ENCODE data around the gene DUSP18. TPM values are rescaled to one million over a fixed set of nuclear protein-coding genes. Genes with fewer than 3 reads are reported as not detected.

DUSP18 gene
- total and polyA plus RNA-seq, 2 of the 13 experiments (the other 11 are each of a cell fraction or from before 2014, with no cell fraction given) = 1.4 to 2.3 TPM

DNA sequence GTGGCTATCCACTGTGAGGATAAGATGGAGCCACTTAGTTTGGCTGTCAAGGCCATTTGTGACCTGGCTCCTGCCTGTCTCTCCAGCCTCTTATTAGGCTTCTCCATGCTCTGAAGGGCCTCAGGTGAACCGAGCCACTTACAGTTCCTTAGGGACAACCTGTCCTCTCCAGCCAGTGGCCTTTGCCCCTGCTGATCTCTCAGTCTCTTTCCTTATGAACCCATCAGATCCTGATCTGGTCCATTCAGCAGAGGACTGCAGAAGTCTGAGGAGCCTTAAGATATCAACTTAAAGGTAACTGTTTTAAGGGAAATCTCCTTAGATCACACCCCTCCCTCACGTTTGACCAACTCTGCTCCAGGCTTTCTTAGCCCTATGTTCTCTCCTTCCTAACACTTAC lies 2.4 kb downstream of the DUSP18 start (continued):
- TF ChIP-seq ZMYM2 (CRISPR knock-in tag; IDR thresholded peaks at IDR 0.05) = no peak

DNA sequence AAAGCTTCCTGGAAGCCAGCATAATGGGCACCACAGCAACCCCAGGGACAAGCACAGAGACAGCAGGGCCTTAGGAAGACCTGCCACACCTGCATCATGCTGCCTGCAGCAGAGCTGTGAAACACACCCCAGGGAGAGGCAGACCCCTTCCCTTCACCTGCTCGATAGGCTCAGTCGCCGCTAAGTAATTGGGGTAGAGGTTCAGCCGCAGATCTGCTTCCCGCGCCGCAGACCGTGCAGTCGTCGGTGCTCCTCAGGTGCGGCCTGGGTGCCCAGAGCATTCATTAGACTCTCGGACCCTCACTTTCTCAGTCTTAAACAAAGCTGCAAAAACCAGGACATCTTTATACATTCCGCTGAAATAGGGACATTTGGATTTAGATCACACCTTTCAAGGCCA lies 2.9 kb downstream of the DUSP18 start:
- Histone ChIP-seq H2AFZ (ENCODE audit: low read length) (no peak overlapping the region), H3K4me3 (replicated peaks in 1 of 3; ENCODE audit: insufficient read depth in 1 of 3, low read depth in 2 of 3, low read length in 3 of 3) (no peak overlapping the region), H3K4me1 (ENCODE audit: insufficient read depth, low read length) (peaks cover 18% of the 10 kb centered on the region), H3K9me3 (ENCODE audit: low read length) (no peaks in the 10 kb centered on the region), H3K27ac (ENCODE audit: extremely low read length, insufficient read depth, low read length) (no peak overlapping the region), H3K9ac (ENCODE audit: insufficient read depth, low read depth, low read length) (no peak overlapping the region), H4K20me1 (ENCODE audit: insufficient read depth, low read length) (no peaks in the 10 kb centered on the region), H3K27me3 (ENCODE audit: control insufficient read depth in 1 of 2, insufficient read depth in 2 of 2, low read length in 2 of 2) (peaks cover 3 to 14% of the 10 kb centered on the region in 2 experiments; a peak in 3 of 5 replicates), H3K36me3 (replicated peaks in 1 of 2; ENCODE audit: control insufficient read depth in 1 of 2, insufficient read depth in 2 of 2, low read length in 2 of 2) (no peaks in the 10 kb centered on the region), H3K79me2 (ENCODE audit: insufficient read depth, low read length) (no peaks in the 10 kb centered on the region), H3K4me2 (ENCODE audit: low read depth, low read length) (no peak overlapping the region)
- intact Hi-C loops (cut with micrococcal nuclease; ENCODE audit: unreplicated experiment) = no loop called here
- DNase-seq (ENCODE audit: low spot score) (no peak), ATAC-seq (no peak), FAIRE-seq (no peak)
- CTCF ChIA-PET (ENCODE audit: low intra/inter-chr PET ratio, low total read pairs) = no interaction called here
- no TSS peak for BruUV-seq (replicated peaks)
- POLR2A ChIA-PET = no interaction called here
- in situ Hi-C loops (cut with HindIII; ENCODE audit: extremely low pct_ligation_motif_present, low pct_unique_long_range_greater_than_20kb) = no loop called here
- 88% methylated on average over 10 of the region's 13 CpGs for WGBS (ENCODE audit: low lambda C conversion rate)
- TF ChIP-seq ZFP90 (CRISPR knock-in tag; IDR thresholded peaks at IDR 0.05; ENCODE audit: borderline replicate concordance) (no peak), ZFP41 (CRISPR knock-in tag; IDR thresholded peaks at IDR 0.05; ENCODE audit: borderline replicate concordance) (no peak), HOXD1 (CRISPR knock-in tag; IDR thresholded peaks at IDR 0.05) (no peak), MAF1 (CRISPR knock-in tag; IDR thresholded peaks at IDR 0.05; ENCODE audit: borderline replicate concordance) (no peak), ZBTB20 (CRISPR knock-in tag; IDR thresholded peaks at IDR 0.05; ENCODE audit: borderline replicate concordance, low read depth) (no peak), ZBTB38 (CRISPR knock-in tag; IDR thresholded peaks at IDR 0.05) (no peak), FOXA3 (CRISPR knock-in tag; IDR thresholded peaks at IDR 0.05) (no peak), ATAD3A (CRISPR knock-in tag; IDR thresholded peaks at IDR 0.05) (no peak)
- TF ChIP-seq, protein P1, sequence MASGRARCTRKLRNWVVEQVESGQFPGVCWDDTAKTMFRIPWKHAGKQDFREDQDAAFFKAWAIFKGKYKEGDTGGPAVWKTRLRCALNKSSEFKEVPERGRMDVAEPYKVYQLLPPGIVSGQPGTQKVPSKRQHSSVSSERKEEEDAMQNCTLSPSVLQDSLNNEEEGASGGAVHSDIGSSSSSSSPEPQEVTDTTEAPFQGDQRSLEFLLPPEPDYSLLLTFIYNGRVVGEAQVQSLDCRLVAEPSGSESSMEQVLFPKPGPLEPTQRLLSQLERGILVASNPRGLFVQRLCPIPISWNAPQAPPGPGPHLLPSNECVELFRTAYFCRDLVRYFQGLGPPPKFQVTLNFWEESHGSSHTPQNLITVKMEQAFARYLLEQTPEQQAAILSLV (CRISPR knock-in tag; IDR thresholded peaks at IDR 0.05; ENCODE audit: borderline replicate concordance) = no peak
- TF ChIP-seq, protein P2, sequence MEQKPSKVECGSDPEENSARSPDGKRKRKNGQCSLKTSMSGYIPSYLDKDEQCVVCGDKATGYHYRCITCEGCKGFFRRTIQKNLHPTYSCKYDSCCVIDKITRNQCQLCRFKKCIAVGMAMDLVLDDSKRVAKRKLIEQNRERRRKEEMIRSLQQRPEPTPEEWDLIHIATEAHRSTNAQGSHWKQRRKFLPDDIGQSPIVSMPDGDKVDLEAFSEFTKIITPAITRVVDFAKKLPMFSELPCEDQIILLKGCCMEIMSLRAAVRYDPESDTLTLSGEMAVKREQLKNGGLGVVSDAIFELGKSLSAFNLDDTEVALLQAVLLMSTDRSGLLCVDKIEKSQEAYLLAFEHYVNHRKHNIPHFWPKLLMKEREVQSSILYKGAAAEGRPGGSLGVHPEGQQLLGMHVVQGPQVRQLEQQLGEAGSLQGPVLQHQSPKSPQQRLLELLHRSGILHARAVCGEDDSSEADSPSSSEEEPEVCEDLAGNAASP (CRISPR knock-in tag; IDR thresholded peaks at IDR 0.05; ENCODE audit: borderline replicate concordance) = no peak
- TF ChIP-seq, protein P3, sequence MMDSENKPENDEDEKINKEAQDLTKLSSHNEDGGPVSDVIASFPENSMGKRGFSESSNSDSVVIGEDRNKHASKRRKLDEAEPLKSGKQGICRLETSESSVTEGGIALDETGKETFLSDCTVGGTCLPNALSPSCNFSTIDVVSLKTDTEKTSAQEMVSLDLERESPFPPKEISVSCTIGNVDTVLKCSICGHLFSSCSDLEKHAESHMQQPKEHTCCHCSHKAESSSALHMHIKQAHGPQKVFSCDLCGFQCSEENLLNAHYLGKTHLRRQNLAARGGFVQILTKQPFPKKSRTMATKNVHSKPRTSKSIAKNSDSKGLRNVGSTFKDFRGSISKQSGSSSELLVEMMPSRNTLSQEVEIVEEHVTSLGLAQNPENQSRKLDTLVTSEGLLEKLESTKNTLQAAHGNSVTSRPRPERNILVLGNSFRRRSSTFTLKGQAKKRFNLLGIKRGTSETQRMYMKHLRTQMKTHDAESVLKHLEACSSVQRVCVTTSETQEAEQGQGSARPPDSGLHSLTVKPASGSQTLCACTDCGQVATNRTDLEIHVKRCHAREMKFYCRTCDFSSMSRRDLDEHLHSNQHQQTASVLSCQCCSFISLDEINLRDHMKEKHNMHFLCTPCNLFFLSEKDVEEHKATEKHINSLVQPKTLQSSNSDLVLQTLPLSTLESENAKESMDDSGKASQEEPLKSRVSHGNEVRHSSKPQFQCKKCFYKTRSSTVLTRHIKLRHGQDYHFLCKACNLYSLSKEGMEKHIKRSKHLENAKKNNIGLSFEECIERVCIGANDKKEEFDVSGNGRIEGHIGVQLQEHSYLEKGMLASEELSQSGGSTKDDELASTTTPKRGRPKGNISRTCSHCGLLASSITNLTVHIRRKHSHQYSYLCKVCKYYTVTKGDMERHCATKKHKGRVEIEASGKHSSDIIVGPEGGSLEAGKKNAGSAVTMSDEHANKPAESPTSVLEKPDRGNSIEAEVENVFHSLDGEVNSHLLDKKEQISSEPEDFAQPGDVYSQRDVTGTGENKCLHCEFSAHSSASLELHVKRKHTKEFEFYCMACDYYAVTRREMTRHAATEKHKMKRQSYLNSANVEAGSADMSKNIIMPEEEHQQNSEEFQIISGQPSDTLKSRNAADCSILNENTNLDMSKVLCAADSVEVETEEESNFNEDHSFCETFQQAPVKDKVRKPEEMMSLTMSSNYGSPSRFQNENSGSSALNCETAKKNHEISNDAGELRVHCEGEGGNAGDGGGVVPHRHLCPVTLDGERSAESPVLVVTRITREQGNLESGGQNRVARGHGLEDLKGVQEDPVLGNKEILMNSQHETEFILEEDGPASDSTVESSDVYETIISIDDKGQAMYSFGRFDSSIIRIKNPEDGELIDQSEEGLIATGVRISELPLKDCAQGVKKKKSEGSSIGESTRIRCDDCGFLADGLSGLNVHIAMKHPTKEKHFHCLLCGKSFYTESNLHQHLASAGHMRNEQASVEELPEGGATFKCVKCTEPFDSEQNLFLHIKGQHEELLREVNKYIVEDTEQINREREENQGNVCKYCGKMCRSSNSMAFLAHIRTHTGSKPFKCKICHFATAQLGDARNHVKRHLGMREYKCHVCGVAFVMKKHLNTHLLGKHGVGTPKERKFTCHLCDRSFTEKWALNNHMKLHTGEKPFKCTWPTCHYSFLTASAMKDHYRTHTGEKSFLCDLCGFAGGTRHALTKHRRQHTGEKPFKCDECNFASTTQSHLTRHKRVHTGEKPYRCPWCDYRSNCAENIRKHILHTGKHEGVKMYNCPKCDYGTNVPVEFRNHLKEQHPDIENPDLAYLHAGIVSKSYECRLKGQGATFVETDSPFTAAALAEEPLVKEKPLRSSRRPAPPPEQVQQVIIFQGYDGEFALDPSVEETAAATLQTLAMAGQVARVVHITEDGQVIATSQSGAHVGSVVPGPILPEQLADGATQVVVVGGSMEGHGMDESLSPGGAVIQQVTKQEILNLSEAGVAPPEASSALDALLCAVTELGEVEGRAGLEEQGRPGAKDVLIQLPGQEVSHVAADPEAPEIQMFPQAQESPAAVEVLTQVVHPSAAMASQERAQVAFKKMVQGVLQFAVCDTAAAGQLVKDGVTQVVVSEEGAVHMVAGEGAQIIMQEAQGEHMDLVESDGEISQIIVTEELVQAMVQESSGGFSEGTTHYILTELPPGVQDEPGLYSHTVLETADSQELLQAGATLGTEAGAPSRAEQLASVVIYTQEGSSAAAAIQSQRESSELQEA (CRISPR knock-in tag; IDR thresholded peaks at IDR 0.05; ENCODE audit: not compliant biosample characterization) = no peak
